Endothelial cell of umbilical vein (primary cell): ENCODE data around the gene CARD9. TPM values are rescaled to one million over a fixed set of nuclear protein-coding genes. Genes with fewer than 3 reads are reported as not detected.

ENCODE experiments used
- BruUV-seq: library from RNA; stranded (reverse); fragments of 400-500 nt; replicated peaks from 2 replicates; lab custom pipeline; 2021; lab: Mats Ljungman, UMichigan
- CTCF ChIA-PET: fragments of 300-600, 350-600 bp; sonication (Branson Sonifier 250); formaldehyde crosslinking; loops from one replicate; lab custom pipeline; 2021; ENCODE audit warnings: antibody characterized with exemption, inconsistent platforms; lab: Charles Lee
- POLR2A ChIA-PET: fragments of 300-600, 350-600 bp; sonication (Branson Sonifier 250); formaldehyde crosslinking; loops from one replicate; lab custom pipeline; 2021; ENCODE audit warnings: antibody characterized with exemption, inconsistent platforms; lab: Charles Lee
- DNase-seq: peaks from one replicate; pipeline ENCODE4 v3.0.0-alpha.2; 2011; ENCODE audit warnings: low read depth, low spot score
- FAIRE-seq: peaks from 2 replicates; lab custom pipeline; 2011; peaks lifted over from hg19 to GRCh38; lab: Jason Lieb, UNC
- H2AFZ ChIP-seq: 2 replicates; pipeline ENCODE4 v1.6.0; 2012; ENCODE audit warnings: low read depth, low read length, control low read depth, inconsistent platforms
- H3K27ac ChIP-seq: 2 replicates; pipeline ENCODE4 v1.5.1; 2011; ENCODE audit warnings: low read depth, mild to moderate bottlenecking, control low read depth, low read length, moderate library complexity; ENCODE audit not compliant: insufficient read depth
- H3K27me3 ChIP-seq, 2 experiments: 2 replicates each; pipeline versions ENCODE4 v1.6.0 to v1.6.1; 2011; ENCODE audit warnings: low read length in 2 of 2, mixed read lengths in 1 of 2; ENCODE audit not compliant: control insufficient read depth in 2 of 2, insufficient read depth in 2 of 2
- H3K36me3 ChIP-seq, 2 experiments: 2 replicates in 1 of 2; 3 replicates in 1 of 2; pipeline ENCODE4 v1.5.1; 2011; ENCODE audit warnings: low read length in 2 of 2, mild to moderate bottlenecking in 1 of 2, moderate library complexity in 1 of 2; ENCODE audit not compliant: control insufficient read depth in 2 of 2, insufficient read depth in 2 of 2; ENCODE audit errors: extremely low read depth in 1 of 2
- H3K4me1 ChIP-seq: 3 replicates; pipeline ENCODE4 v1.5.1; 2011; ENCODE audit warnings: mild to moderate bottlenecking, low read length; ENCODE audit not compliant: control insufficient read depth, insufficient read depth; ENCODE audit errors: extremely low read depth
- H3K4me2 ChIP-seq: 2 replicates; pipeline ENCODE4 v1.6.1; 2011; ENCODE audit warnings: low read length, control low read depth, mixed read lengths; ENCODE audit not compliant: insufficient read depth
- H3K4me3 ChIP-seq, 3 experiments: fragments of 200-600 bp in 1 of 3; sonication (generic), shearing (Covaris generic) in 1 of 3; replicated peaks in 1 of 3; 2 replicates each; pipeline ENCODE4 v1.5.1; 2011 to 2016; ENCODE audit warnings: control low read depth in 3 of 3, low read length in 3 of 3, mild to moderate bottlenecking in 2 of 3, inconsistent platforms in 1 of 3, low read depth in 1 of 3, moderate library complexity in 1 of 3; ENCODE audit not compliant: insufficient read depth in 1 of 3
- H3K79me2 ChIP-seq: 2 replicates; pipeline ENCODE4 v1.6.0; 2012; ENCODE audit warnings: low read length, inconsistent platforms; ENCODE audit not compliant: control insufficient read depth, insufficient read depth
- H3K9ac ChIP-seq: replicated peaks from 2 replicates; pipeline ENCODE3; 2011; ENCODE audit warnings: low read length, control low read depth; ENCODE audit not compliant: insufficient read depth; ENCODE audit errors: extremely low read depth
- H3K9me1 ChIP-seq: replicated peaks from 3 replicates; pipeline ENCODE4 v1.6.0; 2011; ENCODE audit warnings: mild to moderate bottlenecking, low read length; ENCODE audit not compliant: control insufficient read depth, insufficient read depth; ENCODE audit errors: extremely low read depth
- H3K9me3 ChIP-seq: replicated peaks from 2 replicates; pipeline ENCODE4 v1.5.1; 2012; ENCODE audit warnings: low read length, inconsistent platforms; ENCODE audit not compliant: control insufficient read depth, insufficient read depth
- H4K20me1 ChIP-seq: replicated peaks from 2 replicates; pipeline ENCODE3; 2011; ENCODE audit warnings: mild to moderate bottlenecking, low read length; ENCODE audit not compliant: control insufficient read depth, insufficient read depth; ENCODE audit errors: extremely low read depth
- EZH2 ChIP-seq: IDR thresholded peaks from 2 replicates; pipeline ENCODE4 v1.6.1; 2012; ENCODE audit warnings: borderline replicate concordance, low read depth, mild to moderate bottlenecking, moderate library complexity, low read length, inconsistent platforms; ENCODE audit not compliant: severe bottlenecking
- GATA2 ChIP-seq: IDR thresholded peaks from 2 replicates; pipeline ENCODE4 v1.7.0; 2011; ENCODE audit warnings: low read depth, mild to moderate bottlenecking, moderate library complexity, mixed read lengths, low read length; ENCODE audit not compliant: insufficient read length, insufficient read depth
- JUN ChIP-seq: IDR thresholded peaks from 2 replicates; pipeline ENCODE4 v1.6.1; 2011; ENCODE audit warnings: borderline replicate concordance, low read depth; ENCODE audit not compliant: insufficient read length, insufficient read depth
- MYC ChIP-seq: IDR thresholded peaks from one replicate; pipeline ENCODE4 v1.6.1; 2011; ENCODE audit warnings: mild to moderate bottlenecking, low read depth, low read length
- POLR2A ChIP-seq: IDR thresholded peaks from 2 replicates; pipeline ENCODE4 v1.6.1; 2012; ENCODE audit warnings: low read depth, mild to moderate bottlenecking, control low read depth, low read length
- POLR2AphosphoS5 ChIP-seq: IDR thresholded peaks from 2 replicates; pipeline ENCODE4 v1.6.1; 2012; ENCODE audit warnings: low read depth, mild to moderate bottlenecking, control low read depth, low read length, moderate library complexity; ENCODE audit not compliant: insufficient read depth
- dilution Hi-C: fragments of 300-500 bp; cut with MboI; formaldehyde crosslinking; loops from one replicate; pipeline ENCODE4 v1.15.0; 2019; ENCODE audit warnings: low sequenced_read_pairs; ENCODE audit not compliant: extremely low pct_ligation_motif_present
- intact Hi-C: fragments of 100-400 bp; cut with micrococcal nuclease; formaldehyde crosslinking; loops from one replicate; pipeline ENCODE4 v1.10.0; 2022
- polyA plus RNA-seq, 4 experiments: library from polyadenylated mRNA; depleted of rRNA in 3 of 4; stranded (reverse) in 3 of 4; unstranded in 1 of 4; fragments of >200 nt; gene quantifications; 2 replicates each; pipeline versions ENCODE4 v1.2.1 to v1.2.3, GENCODE V29; 2011 to 2012; ENCODE audit warnings: missing spikeins in 1 of 4
- total RNA-seq: library from RNA; stranded (reverse); gene quantifications from 2 replicates; pipeline ENCODE4 v1.2.3, GENCODE V29; 2021
- TF ChIP-seq, protein P1 (sequence below), 2 donors: IDR thresholded peaks; 1 replicate in 1 of 2; 2 replicates in 1 of 2; pipeline ENCODE4 v1.5.1; 2011; ENCODE audit warnings: low read length in 2 of 2, mild to moderate bottlenecking in 2 of 2, moderate library complexity in 2 of 2, control low read depth in 1 of 2, inconsistent platforms in 1 of 2, low read depth in 1 of 2; ENCODE audit not compliant: insufficient read depth in 1 of 2; ENCODE audit errors: extremely low read depth in 1 of 2
- TF ChIP-seq, protein P2 (sequence below): IDR thresholded peaks from 2 replicates; pipeline ENCODE4 v1.6.1; 2011; ENCODE audit not compliant: insufficient read depth, insufficient read length

CARD9 gene
- total and polyA plus RNA-seq, 2 donors (not counting 3 experiments of a cell fraction or from before 2014, with no cell fraction given), result 0.22 to 0.71 TPM

DNA sequence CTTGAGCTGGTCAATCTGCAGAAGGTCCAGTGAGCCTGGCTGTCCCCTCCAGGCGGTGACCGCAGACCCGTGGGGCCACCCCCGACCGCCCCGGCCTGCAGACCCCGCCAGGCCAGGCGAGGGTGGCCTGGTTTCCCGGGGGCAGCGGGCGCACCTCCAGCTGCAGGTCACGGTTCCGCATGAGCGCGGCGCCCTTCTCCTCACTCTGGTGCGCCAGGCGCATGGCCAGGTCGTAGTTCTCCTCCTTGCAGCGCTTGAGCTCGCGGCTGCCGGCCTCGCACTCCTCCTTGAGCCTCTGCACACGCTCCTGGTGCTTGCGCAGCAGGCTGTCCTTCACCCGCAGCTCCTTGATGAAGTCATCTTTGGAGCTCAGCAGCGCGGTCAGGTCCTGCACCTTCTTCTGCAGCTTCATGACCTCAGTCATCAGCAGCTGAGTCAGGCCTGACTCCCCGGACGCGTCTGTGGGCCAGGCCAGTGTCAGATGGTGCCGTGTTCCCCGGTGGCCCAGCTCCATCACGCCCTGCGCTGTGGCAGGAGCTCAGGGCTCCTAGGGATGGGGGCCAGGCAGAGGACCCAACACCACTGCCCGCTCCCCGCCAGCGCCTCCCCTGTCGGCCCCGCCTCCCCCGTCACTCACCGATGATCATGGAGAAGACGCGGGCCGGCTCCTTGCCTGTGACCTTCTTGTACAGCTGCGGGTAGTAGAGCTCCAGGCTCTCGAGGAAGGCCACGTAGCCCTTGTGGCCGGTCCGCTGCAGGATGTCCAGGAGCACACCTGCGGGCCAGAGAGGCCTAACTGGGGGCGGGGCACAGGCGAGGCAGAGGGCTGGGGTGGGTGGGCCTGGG is 2.6 kb downstream of the CARD9 start:
- intact Hi-C loops, result no loop called here
- no peaks in the 10 kb centered on the region for H4K20me1 ChIP-seq
- no peaks in the 10 kb centered on the region for H3K27me3 ChIP-seq
- no peak for FAIRE-seq
- POLR2A ChIA-PET, result no interaction called here
- CTCF ChIA-PET, result interaction anchor here (0.8 to 1.1 kb wide), 2 partner anchors 9 to 58 kb away, joined by 4 read pairs; no protein-coding TSS in a partner anchor
- no peaks in the 10 kb centered on the region for H3K4me1 ChIP-seq
- no peak for DNase-seq
- H3K36me3 ChIP-seq, result no peaks in the 10 kb centered on the region
- H3K4me3 ChIP-seq, result no peak overlapping the region
- no peak overlapping the region for H3K9ac ChIP-seq
- no peak overlapping the region for H3K4me2 ChIP-seq
- BruUV-seq, result no TSS peak
- dilution Hi-C loops, result no loop called here
- no peaks in the 10 kb centered on the region for H3K9me1 ChIP-seq
- TF ChIP-seq JUN (no peak), GATA2 (no peak), POLR2AphosphoS5 (no peak), MYC (no peak), EZH2 (no peak), POLR2A (no peak)
- TF ChIP-seq, protein P1, sequence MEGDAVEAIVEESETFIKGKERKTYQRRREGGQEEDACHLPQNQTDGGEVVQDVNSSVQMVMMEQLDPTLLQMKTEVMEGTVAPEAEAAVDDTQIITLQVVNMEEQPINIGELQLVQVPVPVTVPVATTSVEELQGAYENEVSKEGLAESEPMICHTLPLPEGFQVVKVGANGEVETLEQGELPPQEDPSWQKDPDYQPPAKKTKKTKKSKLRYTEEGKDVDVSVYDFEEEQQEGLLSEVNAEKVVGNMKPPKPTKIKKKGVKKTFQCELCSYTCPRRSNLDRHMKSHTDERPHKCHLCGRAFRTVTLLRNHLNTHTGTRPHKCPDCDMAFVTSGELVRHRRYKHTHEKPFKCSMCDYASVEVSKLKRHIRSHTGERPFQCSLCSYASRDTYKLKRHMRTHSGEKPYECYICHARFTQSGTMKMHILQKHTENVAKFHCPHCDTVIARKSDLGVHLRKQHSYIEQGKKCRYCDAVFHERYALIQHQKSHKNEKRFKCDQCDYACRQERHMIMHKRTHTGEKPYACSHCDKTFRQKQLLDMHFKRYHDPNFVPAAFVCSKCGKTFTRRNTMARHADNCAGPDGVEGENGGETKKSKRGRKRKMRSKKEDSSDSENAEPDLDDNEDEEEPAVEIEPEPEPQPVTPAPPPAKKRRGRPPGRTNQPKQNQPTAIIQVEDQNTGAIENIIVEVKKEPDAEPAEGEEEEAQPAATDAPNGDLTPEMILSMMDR (IDR thresholded peaks at IDR 0.05; ENCODE audit: extremely low read depth in 1 of 2, insufficient read depth in 1 of 2, low read depth in 1 of 2, low read length in 2 of 2), result no peak
- TF ChIP-seq, protein P2, sequence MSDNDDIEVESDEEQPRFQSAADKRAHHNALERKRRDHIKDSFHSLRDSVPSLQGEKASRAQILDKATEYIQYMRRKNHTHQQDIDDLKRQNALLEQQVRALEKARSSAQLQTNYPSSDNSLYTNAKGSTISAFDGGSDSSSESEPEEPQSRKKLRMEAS, result no peak
- no peak overlapping the region for H2AFZ ChIP-seq
- H3K9me3 ChIP-seq, result no peaks in the 10 kb centered on the region
- no peak overlapping the region for H3K27ac ChIP-seq
- no peaks in the 10 kb centered on the region for H3K79me2 ChIP-seq
